ENCODE results near the gene DSCAML1. TPM values are rescaled to one million over a fixed set of nuclear protein-coding genes. Genes with fewer than 3 reads are reported as not detected.

The DSCAML1 gene
- total and polyA plus RNA-seq, 12 donors, result 0.16 to 1.5 (median 0.57) TPM

- no peak overlapping the region for H3K27ac ChIP-seq
Measured at GRCh38 chr11:117752721-117753237, 44.2 kb downstream of the DSCAML1 start.

GRCh38 chr11:117752071-117752470 lies 44.9 kb downstream of the DSCAML1 start:
- intact Hi-C loops (cut with DNase I), result no loop called here
- Histone ChIP-seq H3K4me1 (no peaks in the 10 kb centered on the region), H3K36me3 (no peaks in the 10 kb centered on the region), H3K4me3 (no peak overlapping the region), H3K27ac (no peak overlapping the region), H3K9me3 (no peaks in the 10 kb centered on the region), H3K27me3 (no peaks in the 10 kb centered on the region)
- TF ChIP-seq, protein P1, sequence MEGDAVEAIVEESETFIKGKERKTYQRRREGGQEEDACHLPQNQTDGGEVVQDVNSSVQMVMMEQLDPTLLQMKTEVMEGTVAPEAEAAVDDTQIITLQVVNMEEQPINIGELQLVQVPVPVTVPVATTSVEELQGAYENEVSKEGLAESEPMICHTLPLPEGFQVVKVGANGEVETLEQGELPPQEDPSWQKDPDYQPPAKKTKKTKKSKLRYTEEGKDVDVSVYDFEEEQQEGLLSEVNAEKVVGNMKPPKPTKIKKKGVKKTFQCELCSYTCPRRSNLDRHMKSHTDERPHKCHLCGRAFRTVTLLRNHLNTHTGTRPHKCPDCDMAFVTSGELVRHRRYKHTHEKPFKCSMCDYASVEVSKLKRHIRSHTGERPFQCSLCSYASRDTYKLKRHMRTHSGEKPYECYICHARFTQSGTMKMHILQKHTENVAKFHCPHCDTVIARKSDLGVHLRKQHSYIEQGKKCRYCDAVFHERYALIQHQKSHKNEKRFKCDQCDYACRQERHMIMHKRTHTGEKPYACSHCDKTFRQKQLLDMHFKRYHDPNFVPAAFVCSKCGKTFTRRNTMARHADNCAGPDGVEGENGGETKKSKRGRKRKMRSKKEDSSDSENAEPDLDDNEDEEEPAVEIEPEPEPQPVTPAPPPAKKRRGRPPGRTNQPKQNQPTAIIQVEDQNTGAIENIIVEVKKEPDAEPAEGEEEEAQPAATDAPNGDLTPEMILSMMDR (IDR thresholded peaks at IDR 0.05), result no peak
- WGBS, 2 donors, result 89 to 96% methylated on average over 2 of the region's 2 CpGs
- DNase-seq, result no peak
- ATAC-seq, result no peak

More at GRCh38 chr11:117752721-117753237, 44.2 kb downstream of the DSCAML1 start:
- 89 to 93% methylated on average over 9 of the region's 9 CpGs for WGBS, 2 donors
- H3K9me3 ChIP-seq, result no peaks in the 10 kb centered on the region
- intact Hi-C loops (cut with DNase I), result no loop called here
- H3K4me3 ChIP-seq, result no peak overlapping the region
- ATAC-seq (no peak), DNase-seq (no peak)
- no peaks in the 10 kb centered on the region for H3K36me3 ChIP-seq
- H3K27me3 ChIP-seq, result no peaks in the 10 kb centered on the region
- H3K4me1 ChIP-seq, result no peaks in the 10 kb centered on the region
- TF ChIP-seq, protein P1 (IDR thresholded peaks at IDR 0.05), result no peak

- TF ChIP-seq, protein P1 (IDR thresholded peaks at IDR 0.05), result no peak
- Histone ChIP-seq H3K36me3 (no peaks in the 10 kb centered on the region), H3K27me3 (no peaks in the 10 kb centered on the region), H3K4me1 (no peaks in the 10 kb centered on the region), H3K27ac (no peak overlapping the region), H3K9me3 (no peaks in the 10 kb centered on the region), H3K4me3 (no peak overlapping the region)
- intact Hi-C loops (cut with DNase I), result no loop called here
- ATAC-seq (no peak), DNase-seq (no peak)
- WGBS, 2 donors, result 90 to 94% methylated on average over 14 of the region's 14 CpGs
Measured at GRCh38 chr11:117750916-117751662, 45.9 kb downstream of the DSCAML1 start.

- no peaks in the 10 kb centered on the region for H3K36me3 ChIP-seq
- intact Hi-C loops (cut with DNase I), result no loop called here
- 96% methylated on average over 5 of the region's 5 CpGs for WGBS, 2 donors
- no peak overlapping the region for H3K4me3 ChIP-seq
- TF ChIP-seq, protein P1 (IDR thresholded peaks at IDR 0.05), result no peak
- ATAC-seq (no peak), DNase-seq (no peak)
- H3K4me1 ChIP-seq, result no peaks in the 10 kb centered on the region
- H3K27ac ChIP-seq, result no peak overlapping the region
- H3K27me3 ChIP-seq, result no peaks in the 10 kb centered on the region
- no peaks in the 10 kb centered on the region for H3K9me3 ChIP-seq
Measured at GRCh38 chr11:117750357-117750756, 46.7 kb downstream of the DSCAML1 start.

Data from heart right ventricle (tissue), 16 donors.